Ectodermal cell (in vitro differentiated cells): Measurements from ENCODE around the gene ERO1B.

ENCODE experiments used
- H3K27ac ChIP-seq: 2 replicates; pipeline ENCODE4 v1.7.0; 2013; ENCODE audit warnings: mild to moderate bottlenecking, low read depth, low read length; ENCODE audit not compliant: insufficient read depth, poor library complexity, severe bottlenecking
- H3K27me3 ChIP-seq: 2 replicates; pipeline ENCODE4 v1.7.0; 2013; ENCODE audit warnings: mild to moderate bottlenecking, low read length; ENCODE audit not compliant: insufficient read depth, control insufficient read depth, poor library complexity, severe bottlenecking
- H3K36me3 ChIP-seq: one replicate; pipeline ENCODE4 v1.7.0; 2013; ENCODE audit warnings: low read length; ENCODE audit not compliant: control insufficient read depth, insufficient read depth
- H3K4me1 ChIP-seq: one replicate; pipeline ENCODE4 v1.7.0; 2013; ENCODE audit warnings: low read length; ENCODE audit not compliant: control insufficient read depth, insufficient read depth
- H3K4me3 ChIP-seq: 2 replicates; pipeline ENCODE4 v1.7.0; 2013; ENCODE audit warnings: low read depth, low read length, control low read depth; ENCODE audit not compliant: insufficient read depth
- H3K9me3 ChIP-seq: 2 replicates; pipeline ENCODE4 v1.7.0; 2013; ENCODE audit warnings: mild to moderate bottlenecking, low read length, moderate library complexity; ENCODE audit not compliant: control insufficient read depth
- WGBS, 2 experiments: methylation state at CpG; one replicate each; pipeline ENCODE4 v1.1.7; 2013; ENCODE audit warnings: missing lambda C conversion rate in 2 of 2; 5-methylcytosine and 5-hydroxymethylcytosine counted together

ERO1B gene

DNA sequence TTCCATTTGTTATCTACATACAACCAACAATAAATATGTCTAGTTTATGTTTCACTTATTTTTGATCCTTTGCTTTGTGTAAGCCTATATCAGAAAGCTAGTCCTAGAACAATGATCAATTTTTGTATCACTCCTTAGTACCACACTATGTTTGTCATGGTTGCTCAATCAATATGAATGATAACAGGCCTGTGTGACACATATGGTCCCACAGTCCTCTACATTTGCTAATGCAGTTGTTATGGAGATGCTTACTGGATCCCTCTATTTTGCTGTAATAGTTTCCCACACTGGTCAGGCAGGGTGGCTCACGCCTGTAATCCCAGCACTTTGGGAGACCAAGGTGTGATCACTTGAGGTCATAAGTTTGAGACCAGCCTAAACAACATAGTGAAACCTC is 59.1 kb downstream of the ERO1B start:
- H3K36me3 ChIP-seq: no peaks in the 10 kb centered on the region
- no peaks in the 10 kb centered on the region for H3K27me3 ChIP-seq
- H3K4me1 ChIP-seq: no peaks in the 10 kb centered on the region
- H3K9me3 ChIP-seq: no peaks in the 10 kb centered on the region
- no peak overlapping the region for H3K4me3 ChIP-seq
- H3K27ac ChIP-seq: no peak overlapping the region
- WGBS, 2 experiments: 95 to 100% methylated on average over 1 of the region's 1 CpG

DNA sequence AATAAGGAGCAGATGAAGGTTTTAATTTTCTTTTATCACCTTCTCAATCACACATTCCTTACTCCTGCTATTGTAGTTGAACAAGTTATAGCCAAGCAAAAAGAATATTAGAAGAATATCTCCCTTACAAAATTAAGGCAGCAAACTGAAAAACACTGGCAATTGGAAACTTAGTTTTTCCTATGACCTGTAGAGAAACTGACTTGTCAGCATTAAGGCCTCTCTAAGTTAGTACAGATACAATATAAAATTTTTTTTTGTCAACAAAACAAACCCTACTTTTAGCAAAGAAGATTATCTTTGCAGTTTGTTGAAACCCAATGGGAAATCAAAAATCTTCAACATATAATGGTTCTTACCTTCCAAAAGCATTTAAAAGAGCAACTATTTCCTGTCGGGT is 61.3 kb downstream of the ERO1B start:
- H3K4me1 ChIP-seq: no peaks in the 10 kb centered on the region
- no peak overlapping the region for H3K27ac ChIP-seq
- no peaks in the 10 kb centered on the region for H3K36me3 ChIP-seq
- H3K9me3 ChIP-seq: no peaks in the 10 kb centered on the region
- H3K4me3 ChIP-seq: no peak overlapping the region
- no peaks in the 10 kb centered on the region for H3K27me3 ChIP-seq
- 100% methylated on average over 1 of the region's 1 CpG for WGBS, 2 experiments

- Histone ChIP-seq H3K4me1 (no peaks in the 10 kb centered on the region), H3K9me3 (no peaks in the 10 kb centered on the region), H3K4me3 (no peak overlapping the region), H3K27ac (no peak overlapping the region), H3K36me3 (no peaks in the 10 kb centered on the region), H3K27me3 (no peaks in the 10 kb centered on the region)
- 85 to 91% methylated on average over 1 of the region's 1 CpG for WGBS, 2 experiments
Measured at GRCh38 chr1:236214761-236215160, 67.0 kb downstream of the ERO1B start.

DNA sequence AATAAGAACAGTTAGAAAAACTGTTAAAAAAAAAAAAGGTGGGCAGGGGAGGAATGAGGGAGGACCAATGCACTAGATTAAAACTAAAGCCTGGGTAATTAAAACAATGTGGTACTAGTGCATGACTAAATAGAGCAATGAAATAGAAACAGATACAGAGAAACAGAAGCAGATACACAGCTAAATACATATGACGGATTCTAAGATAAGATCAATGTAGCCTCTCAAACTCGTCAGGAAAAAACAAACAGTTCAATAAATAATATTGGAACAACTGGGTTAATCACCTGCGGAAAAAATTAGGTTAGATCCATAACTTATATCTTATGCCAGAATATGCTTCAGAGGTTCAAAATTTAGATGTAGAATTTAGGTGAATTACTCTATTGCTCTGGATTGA is 68.2 kb downstream of the ERO1B start:
- no peaks in the 10 kb centered on the region for H3K27me3 ChIP-seq
- H3K4me3 ChIP-seq: no peak overlapping the region
- 96 to 100% methylated on average over 3 of the region's 3 CpGs for WGBS, 2 experiments
- no peak overlapping the region for H3K27ac ChIP-seq
- no peaks in the 10 kb centered on the region for H3K9me3 ChIP-seq
- no peaks in the 10 kb centered on the region for H3K4me1 ChIP-seq
- no peaks in the 10 kb centered on the region for H3K36me3 ChIP-seq

DNA sequence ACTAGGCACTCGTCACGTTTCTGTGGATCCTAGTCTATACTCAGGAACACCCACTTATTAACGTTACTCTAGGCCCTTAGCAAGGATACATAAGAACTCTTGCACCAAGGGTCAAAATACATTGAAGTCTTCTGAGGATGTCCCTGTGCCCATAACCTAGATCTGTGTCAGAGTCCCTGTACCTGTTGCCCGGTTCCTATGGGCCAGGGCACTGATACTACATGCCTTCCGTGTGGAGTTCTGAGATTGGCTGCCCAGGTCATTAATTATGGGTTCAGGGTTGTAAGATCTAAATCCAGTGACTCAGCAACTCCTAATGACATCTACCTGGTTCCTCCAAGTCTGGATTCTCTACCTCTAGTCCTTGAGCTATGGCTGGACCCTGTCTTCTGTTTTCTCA is 69.9 kb downstream of the ERO1B start:
- H3K4me1 ChIP-seq: peaks cover 5% of the 10 kb centered on the region
- WGBS, 2 experiments: 94 to 96% methylated on average over 5 of the region's 5 CpGs
- no peaks in the 10 kb centered on the region for H3K27me3 ChIP-seq
- no peak overlapping the region for H3K4me3 ChIP-seq
- no peaks in the 10 kb centered on the region for H3K36me3 ChIP-seq
- no peaks in the 10 kb centered on the region for H3K9me3 ChIP-seq
- H3K27ac ChIP-seq: no peak overlapping the region

DNA sequence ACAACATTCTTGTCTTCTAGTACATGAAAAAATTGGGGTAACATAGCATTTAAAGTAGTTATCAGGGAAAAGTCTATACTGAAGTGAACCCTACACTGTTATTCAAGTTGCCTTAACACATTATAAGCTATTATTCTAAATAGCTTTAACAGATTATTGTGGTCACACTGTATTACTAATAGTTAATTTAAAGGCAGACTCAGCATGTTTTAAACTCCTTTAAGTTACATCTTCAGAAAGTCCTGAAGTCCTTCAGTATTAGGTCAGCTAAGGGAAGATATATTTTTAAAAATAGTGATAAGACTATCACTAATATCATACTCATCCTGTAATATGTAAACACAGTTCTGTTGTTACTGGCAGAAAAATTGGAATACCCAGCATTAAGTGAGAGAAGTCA is 72.0 kb downstream of the ERO1B start:
- Histone ChIP-seq H3K4me1 (peaks cover 5% of the 10 kb centered on the region), H3K27me3 (no peaks in the 10 kb centered on the region), H3K9me3 (no peaks in the 10 kb centered on the region), H3K36me3 (no peaks in the 10 kb centered on the region), H3K4me3 (no peak overlapping the region), H3K27ac (no peak overlapping the region)

- 95 to 98% methylated on average over 2 of the region's 2 CpGs for WGBS, 2 experiments
Measured at GRCh38 chr1:236209185-236209584, 72.6 kb downstream of the ERO1B start.

GRCh38 chr1:236207569-236207968 is 74.2 kb downstream of the ERO1B start:
- 89 to 96% methylated on average over 4 of the region's 4 CpGs for WGBS, 2 experiments
- Histone ChIP-seq H3K27ac (no peak overlapping the region), H3K36me3 (no peaks in the 10 kb centered on the region)

More at GRCh38 chr1:236209185-236209584, 72.6 kb downstream of the ERO1B start:
- Histone ChIP-seq H3K4me1 (peaks cover 5% of the 10 kb centered on the region), H3K36me3 (no peaks in the 10 kb centered on the region), H3K27ac (no peak overlapping the region), H3K9me3 (no peaks in the 10 kb centered on the region), H3K27me3 (no peaks in the 10 kb centered on the region), H3K4me3 (no peak overlapping the region)

DNA sequence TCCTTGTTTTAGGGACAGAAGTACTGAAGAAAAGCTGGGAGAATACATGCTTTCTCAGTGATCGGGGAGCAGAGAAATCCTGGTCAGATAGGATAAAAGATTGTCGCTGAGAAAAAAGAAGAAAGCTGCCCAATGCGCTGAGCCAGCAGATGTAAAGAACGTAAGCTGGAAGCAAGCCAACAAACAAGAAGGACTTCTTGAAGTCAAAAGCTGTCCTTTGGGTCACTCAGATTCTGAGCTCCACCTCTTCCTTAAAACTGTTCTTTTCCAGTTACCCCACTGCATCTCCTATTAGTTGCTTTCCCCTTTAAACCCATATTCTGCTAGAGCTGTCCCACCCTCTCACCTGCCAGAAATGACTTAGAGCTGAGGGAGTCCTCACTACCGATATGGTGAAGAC is 74.6 kb downstream of the ERO1B start:
- Histone ChIP-seq H3K27me3 (no peaks in the 10 kb centered on the region), H3K27ac (peak overlapping the region; percentile 53), H3K9me3 (no peaks in the 10 kb centered on the region), H3K36me3 (no peaks in the 10 kb centered on the region), H3K4me3 (no peak overlapping the region), H3K4me1 (peaks cover 5% of the 10 kb centered on the region)
- 79 to 88% methylated on average over 4 to 5 of the region's 5 CpGs for WGBS, 2 experiments

More at GRCh38 chr1:236207569-236207968, 74.2 kb downstream of the ERO1B start:
- Histone ChIP-seq H3K27me3 (no peaks in the 10 kb centered on the region), H3K9me3 (no peaks in the 10 kb centered on the region), H3K4me3 (no peak overlapping the region), H3K4me1 (peaks cover 5% of the 10 kb centered on the region)

- 42 to 50% methylated on average over 4 of the region's 4 CpGs for WGBS, 2 experiments
- no peak overlapping the region for H3K4me3 ChIP-seq
- no peaks in the 10 kb centered on the region for H3K27me3 ChIP-seq
- H3K27ac ChIP-seq: no peak overlapping the region
- H3K36me3 ChIP-seq: no peaks in the 10 kb centered on the region
- H3K9me3 ChIP-seq: no peaks in the 10 kb centered on the region
- H3K4me1 ChIP-seq: peaks cover 5% of the 10 kb centered on the region
Measured at GRCh38 chr1:236206548-236206947, 75.2 kb downstream of the ERO1B start.

DNA sequence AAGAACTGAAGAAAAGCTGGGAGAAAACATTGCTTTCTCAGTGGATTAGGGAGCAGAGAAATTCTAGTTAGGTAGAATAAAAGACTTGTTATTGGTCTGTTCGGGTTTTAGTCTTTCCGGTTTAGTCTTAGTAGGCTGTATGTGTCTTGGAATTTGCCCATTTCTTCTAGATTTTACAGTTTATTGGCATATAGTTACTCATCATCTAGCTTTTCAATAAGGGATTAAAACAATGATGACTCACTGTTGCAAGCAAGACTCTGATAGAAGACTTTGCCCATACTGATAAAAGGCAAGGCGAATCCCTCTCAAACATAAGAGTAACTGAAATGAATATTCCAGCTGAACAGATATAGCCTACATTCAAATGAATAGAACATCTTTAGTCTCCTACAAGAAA is 77.1 kb downstream of the ERO1B start:
- H3K4me3 ChIP-seq: no peak overlapping the region
- peaks cover 5% of the 10 kb centered on the region for H3K4me1 ChIP-seq
- 89 to 91% methylated on average over 3 of the region's 3 CpGs for WGBS, 2 experiments
- H3K27me3 ChIP-seq: no peaks in the 10 kb centered on the region
- H3K9me3 ChIP-seq: no peaks in the 10 kb centered on the region
- no peak overlapping the region for H3K27ac ChIP-seq
- H3K36me3 ChIP-seq: no peaks in the 10 kb centered on the region
